GM12801 (cell line): Measurements from ENCODE around the gene MBD6.

ENCODE experiments used
- CTCF ChIP-seq: IDR thresholded peaks from one replicate; pipeline ENCODE4 v1.5.1; 2011; ENCODE audit warnings: control low read depth; ENCODE audit not compliant: insufficient read length; ENCODE audit errors: extremely low read depth

MBD6 gene

GRCh38 chr12:57491393-57492280 is 31.0 kb upstream of the MBD6 start:
- TF ChIP-seq CTCF, result no peak

GRCh38 chr12:57496822-57497221 is 25.8 kb upstream of the MBD6 start:
- TF ChIP-seq CTCF, result no peak

GRCh38 chr12:57497223-57498131 is 25.1 kb upstream of the MBD6 start:
- TF ChIP-seq CTCF, result no peak

- no peak for TF ChIP-seq CTCF
Measured at GRCh38 chr12:57498132-57498502, 24.5 kb upstream of the MBD6 start.

GRCh38 chr12:57498571-57498970 is 24.1 kb upstream of the MBD6 start:
- no peak for TF ChIP-seq CTCF

- TF ChIP-seq CTCF, result no peak
Measured at GRCh38 chr12:57500213-57500612, 22.4 kb upstream of the MBD6 start.

- no peak for TF ChIP-seq CTCF
Measured at GRCh38 chr12:57511161-57511560, 11.5 kb upstream of the MBD6 start.
